Measurements from ENCODE around the gene MTMR4.
"Not testable (repeated sequence)": the region's sequence is repeated elsewhere in the genome, so short reads cannot be mapped to it uniquely, and the experiment has no call there.

MTMR4 gene

DNA sequence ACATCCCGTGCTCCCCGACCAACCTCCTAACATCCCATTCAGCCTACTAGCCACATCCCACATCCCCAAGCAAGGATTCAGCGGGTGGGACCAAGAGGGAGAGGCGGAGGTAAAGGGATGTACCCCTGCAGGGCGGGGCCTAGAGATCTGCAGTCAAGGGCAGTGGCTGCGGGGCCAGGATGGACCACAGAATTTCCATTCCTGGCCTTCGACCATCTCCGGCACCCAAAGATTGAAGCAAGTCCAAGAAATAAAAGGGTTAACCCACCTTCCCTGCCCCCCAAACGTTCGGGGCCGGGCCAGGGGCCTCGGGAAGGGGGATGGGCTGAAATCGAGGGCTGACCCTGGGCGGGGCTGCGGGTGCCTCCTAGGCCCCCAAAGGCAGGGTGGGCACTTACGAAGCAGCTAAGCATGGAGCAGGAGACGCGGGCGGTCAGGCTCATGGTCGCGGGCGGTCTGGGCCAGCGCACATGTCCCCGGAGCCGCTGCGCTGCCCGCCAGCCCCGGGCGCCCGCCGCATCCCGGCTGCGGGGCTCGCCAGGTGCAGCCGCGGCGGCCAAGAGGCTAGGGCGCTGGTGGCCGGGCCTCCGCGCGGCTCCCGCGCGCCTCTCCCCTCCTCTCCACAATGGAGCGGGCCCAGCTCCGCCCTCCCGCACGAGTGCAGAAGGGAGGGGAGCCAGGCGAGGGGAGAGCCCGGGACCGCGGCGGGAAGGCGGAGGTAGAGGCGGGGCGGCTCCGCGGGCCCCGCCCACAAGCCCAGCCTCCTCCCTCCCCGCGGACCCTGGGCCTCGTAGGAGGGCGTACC, at the start of gene MTMR4:
TSS of gene MTMR4 (minus strand) at position 674 of the 805 bp plus-strand sequence. CDS start at position 443, 231 bp downstream.
- no peak for DNase-seq

DNA sequence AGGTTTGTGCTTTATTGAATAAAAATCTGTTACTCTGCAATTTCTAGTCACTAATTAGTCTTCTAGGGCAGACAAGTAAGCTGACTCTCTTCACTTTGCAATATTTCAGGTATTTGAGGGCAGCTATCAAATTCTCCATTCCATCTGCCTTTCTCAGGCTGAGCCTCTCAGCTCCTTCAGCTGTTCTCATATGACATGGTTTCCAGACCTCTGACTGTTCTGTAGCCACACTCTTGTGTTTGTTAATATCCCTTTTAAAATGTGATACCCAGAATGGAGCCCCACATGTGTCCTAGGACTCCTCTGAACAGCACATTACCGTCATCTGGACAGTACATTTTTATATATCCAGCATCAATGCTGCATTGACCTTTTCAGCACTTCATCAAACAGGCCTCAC, 46.1 kb upstream of the MTMR4 start:
- DNase-seq: no peak

DNA sequence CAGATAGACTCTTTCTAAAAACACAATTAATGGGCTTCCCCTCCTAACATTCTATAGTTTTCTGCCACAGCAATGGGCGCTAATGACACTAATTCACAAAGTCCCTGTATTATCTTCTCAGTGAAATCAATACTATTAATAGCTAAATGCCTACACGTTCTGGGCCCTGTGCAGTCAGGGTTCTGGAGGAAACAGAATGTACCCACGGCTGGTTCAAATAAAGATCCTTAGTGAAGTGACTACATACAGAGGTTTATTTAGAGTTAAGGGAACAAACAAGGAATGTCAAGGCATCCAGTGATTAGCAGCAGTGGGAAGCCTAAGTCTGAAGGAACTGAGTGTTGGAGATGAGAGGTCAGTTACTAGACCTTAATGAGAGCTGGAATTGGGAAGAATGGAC, 43.5 kb upstream of the MTMR4 start:
- no peak for DNase-seq

DNA sequence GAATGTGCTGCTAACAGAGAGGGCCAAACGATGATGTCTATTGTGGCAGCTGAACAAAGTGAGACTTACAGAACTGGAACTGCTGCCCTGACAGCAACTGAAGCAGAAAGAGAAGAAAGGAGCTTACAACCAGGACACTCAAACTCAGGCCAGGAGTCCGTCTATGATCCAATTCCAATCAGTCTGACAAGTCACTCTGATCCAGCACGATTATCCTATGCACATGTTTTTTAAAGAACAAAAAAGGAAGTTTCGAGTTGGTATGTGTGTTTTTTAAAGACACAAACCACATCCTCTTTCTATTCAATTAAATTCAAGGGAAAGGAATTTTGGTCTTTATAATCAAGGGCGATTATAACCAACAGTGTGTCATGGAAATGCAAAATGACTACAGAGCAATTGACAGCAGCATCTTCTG, 42.4 kb upstream of the MTMR4 start:
- DNase-seq: no peak

DNA sequence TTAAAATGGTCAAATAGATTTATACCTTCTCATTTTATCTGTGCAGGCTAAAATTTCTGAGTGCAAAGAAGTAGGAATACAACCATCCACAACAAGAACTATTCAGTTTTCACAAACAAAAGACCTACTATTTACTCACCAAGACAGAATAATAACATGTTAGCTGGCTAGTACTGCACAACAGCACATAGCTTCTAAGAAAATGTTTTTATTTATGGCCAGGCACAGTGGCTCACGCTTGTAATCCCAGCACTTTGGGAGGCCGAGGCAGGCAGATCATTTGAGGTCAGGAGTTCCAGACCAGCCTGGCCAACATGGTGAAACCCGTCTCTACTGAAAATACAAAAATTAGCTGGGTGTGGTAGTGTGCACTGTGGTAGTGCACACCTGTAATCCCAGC, 40.7 kb upstream of the MTMR4 start:
- not testable (repeated sequence) for DNase-seq

DNA sequence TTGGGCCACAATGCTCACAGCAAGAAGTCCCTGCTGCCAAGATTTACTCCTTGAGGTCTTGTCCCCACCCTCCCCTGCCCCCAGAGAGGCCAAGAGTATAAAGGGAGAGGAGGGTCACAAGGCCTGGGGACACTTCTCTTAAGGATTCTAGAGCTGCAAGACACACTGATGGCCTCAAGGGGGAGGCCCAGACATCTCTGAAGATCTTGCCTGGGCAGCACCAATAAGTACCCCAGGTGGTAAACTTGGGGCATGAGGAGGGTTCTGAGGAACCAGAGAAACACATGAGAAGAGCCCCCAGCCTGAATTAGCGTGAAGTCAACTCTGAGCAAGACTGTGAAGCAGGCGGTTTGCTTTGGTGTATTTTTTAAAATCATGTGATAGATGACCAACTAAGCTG, 26.8 kb upstream of the MTMR4 start:
- DNase-seq: no peak

DNA sequence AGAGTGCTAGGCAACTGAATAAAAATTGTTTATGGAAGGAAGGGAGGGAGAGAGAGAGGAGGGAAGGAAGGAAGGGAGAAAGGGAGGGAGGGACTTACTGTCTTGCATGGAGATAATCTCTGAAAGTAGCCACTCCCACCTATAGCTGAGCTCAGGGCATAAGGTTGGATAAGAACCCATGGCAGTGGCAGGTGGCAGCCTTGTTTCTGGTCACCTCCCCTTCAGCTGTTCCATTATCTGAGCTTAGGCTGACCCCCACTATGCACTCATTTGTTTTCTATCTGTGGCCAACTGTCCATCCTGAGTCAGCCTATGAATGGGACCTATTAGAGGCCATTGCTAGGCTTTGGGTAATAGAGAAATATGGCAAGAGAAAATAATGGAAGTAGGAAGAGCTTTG, 25.3 kb upstream of the MTMR4 start:
- DNase-seq: no peak

DNA sequence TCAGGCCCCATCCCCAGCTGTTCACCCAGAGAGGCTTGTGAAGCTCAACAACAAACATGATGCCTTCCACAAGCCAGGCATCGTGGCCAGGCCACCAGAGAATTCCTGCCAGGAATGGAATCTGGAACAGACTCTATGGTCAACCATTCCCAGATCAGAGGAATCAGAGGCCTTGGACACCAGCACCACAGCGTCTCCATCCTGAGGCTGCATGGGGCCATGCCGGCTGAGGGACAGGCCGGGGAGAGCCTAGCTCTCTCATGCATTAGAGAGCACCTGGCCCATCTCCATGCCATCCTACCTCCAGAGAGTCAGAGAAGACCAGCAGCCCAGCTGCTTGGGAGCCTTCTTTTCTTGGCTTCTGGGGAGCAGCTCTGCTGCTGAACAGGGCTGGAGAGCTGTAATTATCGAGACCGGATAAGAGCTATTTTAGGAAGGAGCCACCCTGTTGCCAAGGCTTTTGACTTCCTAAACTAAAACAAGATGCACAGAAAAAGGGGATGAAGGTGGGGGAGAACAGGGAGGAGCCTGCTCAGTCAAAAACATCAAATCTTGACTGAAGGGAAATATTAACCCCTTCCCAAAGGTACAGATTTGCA, 24.5 kb upstream of the MTMR4 start:
- DNase-seq: no peak

DNA sequence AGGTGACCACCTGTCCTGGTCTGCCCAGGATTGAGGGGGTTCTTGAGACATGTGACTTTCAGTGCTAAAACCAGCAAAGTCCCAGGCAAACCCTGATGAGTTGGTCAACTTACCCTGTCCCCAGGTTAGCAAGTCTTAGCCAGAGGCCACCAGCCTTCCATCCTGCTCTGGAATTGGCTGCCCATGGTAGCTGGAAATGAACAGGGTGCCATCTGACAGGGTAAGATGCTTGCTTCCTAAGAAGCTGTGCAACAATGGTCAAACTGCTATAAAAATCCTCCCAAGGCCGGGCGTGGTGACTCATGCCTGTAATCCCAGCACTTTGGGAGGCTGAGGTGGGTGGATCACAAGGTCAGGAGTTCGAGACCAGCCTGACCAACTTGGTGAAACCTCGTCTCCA, 22.8 kb upstream of the MTMR4 start:
- no peak for DNase-seq

DNA sequence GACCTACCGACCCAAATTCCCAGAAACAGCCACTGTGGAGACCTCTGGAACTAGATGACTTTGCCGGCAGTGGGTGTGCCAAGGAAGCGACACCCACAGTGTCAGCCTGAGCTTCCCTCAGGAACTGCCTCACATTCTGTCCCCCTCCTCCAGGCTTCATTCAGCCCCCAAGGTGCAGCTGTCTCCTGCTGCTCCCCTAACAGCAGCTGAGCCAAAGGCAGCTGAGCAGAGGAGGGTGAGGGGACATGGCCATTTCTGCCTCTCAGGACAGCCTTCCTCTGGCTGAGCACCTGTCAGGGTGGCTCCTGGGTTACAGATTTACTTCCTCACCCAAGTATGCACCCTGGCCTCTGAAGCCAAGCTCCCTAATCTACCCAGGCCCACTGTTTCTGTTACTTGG, 22.1 kb upstream of the MTMR4 start:
- no peak for DNase-seq

DNA sequence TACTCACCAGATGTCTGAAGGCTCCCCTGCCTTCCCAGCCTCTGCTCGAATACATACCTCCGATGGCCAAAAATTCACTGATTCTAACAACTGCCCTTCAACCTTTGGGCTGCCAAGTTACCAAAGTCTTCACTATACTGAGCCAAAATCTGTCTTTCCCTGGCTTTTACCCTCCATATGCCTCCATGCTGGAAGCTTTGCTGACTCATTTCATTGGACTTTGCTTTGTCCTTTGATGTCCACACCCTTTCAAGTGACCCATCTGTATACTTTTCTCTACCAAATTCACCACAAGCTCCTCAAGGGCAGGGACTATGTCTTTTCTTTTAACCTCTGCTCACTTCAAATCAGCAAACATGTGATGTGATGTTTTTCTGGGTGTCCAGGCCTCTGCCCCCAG, 21.0 kb upstream of the MTMR4 start:
- no peak for DNase-seq

DNA sequence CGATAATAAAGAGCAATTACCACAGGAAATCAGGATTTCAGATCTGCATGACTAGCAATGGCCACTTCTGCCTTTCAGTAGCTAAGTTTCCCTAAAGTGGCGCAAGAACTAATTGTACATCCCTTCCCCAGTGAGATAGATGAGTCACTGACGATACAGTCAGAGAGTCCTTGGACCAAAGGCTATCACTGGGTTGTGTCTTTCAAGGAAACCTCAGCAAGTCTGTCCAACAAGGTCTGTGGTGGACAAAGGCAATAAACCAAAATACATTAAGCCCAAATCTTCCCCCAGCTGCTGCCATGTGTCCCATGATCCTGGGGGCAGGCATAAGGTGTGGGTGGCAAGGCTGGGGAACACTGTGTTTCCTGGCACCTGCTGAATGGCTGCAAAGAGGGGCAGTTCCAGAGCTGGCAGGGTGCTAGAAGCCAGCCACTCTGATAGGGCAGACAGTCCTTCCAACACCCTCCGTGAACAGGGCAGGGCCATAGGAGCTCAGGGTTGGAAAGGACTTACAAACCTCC, 20.5 kb upstream of the MTMR4 start:
- no peak for DNase-seq

DNA sequence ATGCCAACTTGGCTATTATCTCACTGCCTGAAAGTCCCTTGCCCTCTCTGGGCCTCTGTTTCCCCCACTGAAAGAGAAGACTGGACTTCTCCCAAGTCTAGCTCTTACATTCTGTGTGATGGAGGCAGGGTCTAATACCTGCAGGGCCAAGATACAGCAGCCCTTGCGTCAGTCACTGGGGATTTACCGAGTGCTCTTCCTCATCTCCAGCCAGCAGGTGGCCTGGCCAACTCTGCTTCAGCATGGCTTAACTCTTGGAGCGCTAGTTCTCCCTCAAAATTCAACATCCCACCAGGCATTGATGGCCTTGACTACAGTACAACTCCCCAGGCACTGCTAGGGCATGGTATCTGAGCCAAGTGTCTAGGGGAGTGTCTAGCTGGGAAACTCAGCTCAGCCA, 19.9 kb upstream of the MTMR4 start:
- DNase-seq: no peak

DNA sequence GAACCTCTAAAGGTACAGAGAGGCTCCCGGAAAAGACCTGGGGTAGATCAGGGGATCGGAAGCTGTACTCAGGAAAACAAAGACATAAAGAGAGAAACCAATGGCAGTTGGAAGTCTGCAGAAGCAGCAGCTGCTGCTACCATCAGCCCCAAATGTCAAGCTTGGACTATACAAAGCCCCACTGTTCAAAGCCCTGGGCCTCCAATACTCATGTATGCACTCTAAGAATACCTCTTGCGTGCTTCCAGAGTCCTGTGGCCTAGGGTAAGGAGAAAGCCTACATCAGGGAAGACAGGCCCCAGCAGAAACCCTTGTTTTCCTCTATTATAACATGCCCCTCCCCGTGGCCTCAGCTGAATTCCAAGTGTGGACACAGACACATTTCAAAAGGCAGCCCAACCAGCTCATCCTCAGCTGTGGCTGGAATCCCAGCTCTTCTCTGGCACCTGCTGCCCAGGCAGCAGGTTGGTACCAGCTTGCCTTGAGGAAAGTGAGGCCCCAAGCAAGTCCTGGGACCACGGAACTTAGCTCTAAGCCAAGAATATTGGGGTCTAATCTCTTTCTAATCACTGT, 19.3 kb upstream of the MTMR4 start:
- no peak for DNase-seq

DNA sequence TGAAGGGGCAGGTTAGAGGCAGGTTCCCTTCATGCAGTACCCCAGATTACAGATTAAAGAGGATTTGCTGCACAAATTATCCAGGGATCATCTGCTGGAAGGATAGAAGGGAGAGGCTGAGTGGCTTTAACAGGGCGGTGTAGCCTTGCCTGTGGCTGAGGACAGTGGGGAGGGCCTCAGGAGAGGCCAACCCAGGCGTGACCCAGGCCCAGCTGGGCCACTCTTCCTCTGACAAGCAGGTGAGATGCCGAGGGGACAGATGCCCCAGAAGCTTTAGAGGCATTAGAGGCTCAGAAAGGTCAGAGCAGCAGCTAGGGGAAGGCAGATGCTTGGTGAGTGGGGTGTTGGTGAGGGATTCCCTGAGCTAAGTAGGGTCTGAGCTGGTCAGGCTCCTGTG, 18.1 kb upstream of the MTMR4 start:
- no peak for DNase-seq

DNA sequence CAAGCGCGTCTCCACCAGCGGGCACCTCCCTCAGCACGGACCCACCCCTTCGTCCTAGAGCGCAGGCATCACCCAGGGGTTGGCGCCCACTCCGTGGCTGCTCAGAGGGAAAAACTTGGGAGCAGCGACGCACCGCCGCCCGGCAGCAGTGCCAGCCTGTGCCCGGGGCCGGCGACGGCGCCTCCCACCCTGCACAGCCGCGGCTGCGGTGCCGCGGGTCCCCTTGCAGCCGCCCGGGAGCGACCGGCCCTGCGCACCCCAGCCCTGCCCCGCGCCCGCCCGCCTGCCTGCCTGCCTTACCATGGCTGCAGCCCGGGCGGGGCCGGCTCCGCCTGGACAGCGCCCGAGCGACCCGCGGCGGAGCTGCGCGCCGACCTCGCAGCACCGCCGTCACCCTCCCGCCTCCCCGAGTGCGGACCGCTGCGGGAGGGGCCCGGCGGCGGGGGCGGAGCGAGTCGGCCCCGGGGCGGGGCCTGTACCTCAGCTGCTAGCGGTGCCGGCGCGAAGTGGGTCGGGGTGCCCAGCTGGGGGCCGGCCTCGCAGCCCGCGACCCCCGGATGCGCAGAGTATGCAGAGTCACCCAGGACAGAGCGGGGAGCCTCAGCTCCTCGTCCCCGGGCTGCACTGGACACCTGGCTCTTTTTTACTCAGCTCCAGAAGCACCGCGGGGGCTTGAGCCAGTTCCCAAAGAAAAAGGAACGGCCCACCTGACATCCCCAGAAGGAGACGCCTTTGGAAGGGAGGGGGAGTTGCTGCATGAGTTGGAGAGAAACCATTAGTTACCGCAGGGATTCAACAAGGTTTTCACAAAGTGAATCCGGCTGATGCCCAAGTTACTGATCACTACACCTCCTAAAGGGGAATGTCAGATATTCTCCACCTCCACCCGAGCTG, 17.5 kb upstream of the MTMR4 start:
- DNase-seq: no peak

DNA sequence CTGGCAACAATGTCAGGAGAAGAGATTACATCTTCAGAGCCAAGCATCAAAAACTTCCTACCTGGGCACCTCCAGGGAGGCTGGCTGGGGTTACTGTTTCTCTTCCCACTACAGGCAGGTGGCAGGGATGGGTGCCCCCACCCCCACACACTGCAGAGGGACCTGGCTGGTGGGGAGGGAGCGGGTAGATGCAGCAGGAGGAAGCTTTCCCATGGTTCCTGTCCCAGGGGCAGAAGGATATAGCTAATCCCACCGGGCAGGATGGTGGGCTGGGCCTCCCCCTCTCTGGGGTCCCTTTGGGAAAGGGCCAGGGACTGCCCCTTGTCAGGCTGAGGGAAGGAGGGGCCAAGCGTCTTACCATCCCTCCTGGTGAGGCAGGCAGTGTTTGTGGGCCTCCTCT, 16.7 kb upstream of the MTMR4 start:
- DNase-seq: no peak

DNA sequence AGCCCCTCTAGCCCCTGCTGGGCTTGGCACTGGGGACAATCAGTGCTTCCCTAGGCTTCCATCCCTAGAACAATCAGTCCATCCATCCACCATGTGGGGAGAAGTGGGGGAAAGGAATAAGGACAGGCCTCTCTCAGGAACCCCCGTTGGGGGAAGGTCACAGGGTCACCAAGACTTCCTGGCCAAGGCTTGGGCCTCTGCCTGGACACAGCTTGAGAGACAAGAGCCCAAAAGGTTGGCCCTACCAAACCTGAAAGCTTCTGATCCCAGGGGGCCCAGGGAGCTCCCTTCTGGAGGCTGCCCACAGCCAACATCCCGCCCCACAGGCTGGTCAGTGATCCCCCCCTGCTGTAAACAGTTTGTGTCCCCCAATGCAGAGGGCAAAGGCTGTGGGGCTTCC, 16.2 kb upstream of the MTMR4 start:
- no peak for DNase-seq

DNA sequence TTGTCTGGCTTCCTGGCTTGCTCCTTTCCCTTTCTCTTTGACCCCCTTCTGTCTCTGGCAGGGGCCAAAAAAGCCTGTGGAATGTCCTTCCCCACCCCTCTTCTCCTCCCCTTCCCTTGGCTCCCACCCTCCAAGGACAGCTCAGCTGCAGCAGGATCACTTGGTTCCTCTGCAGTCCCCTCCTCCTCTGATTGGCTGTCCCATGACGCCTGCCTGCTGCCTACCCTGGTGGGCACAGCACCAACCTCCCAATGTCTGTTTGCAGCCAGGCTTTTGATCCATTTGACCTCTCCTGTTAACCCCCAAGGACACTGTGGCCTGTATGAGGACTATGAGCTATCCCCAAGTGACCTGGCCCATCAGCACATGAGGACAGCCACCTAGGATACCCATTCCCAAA, 14.8 kb upstream of the MTMR4 start:
- DNase-seq: no peak

DNA sequence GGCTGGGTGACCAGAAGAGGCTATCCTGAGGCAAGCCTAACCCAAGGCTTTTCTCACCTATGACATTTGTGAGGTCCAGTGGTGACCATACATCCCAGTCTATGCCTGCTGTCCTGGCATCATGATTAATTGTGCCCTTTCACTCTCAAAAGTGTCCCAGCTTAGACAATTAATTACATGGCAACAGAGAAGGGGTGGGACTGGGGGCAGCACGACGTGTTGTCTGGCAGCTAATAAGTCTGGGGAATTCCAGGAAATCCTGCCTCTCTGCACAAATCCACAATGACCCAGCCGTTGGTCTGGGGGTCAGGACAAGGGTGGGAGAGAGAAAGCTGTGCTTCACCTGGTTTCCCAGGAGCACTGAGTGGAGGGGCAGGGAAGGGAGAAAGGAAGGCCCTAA, 14.0 kb upstream of the MTMR4 start:
- no peak for DNase-seq

DNA sequence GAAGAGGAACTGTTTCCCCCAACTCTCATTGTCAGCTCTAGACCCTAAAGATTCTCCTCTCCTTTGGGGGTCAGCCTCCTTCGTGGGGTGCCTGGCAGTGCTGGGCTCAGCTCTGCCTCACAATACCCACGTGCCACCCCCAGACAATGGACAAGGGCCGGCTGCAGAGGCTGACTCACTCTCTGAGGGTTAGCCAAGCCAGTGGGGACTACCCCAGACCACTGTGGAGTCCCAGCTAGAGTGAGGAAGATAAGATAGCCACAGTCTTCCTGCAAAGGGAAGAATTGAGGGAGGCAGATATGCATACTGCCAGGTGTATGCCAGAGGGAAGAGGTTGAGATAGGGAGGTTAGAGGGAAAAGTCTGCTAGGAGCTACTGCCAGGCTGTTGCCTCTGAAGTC, 13.5 kb upstream of the MTMR4 start:
- DNase-seq: no peak

DNA sequence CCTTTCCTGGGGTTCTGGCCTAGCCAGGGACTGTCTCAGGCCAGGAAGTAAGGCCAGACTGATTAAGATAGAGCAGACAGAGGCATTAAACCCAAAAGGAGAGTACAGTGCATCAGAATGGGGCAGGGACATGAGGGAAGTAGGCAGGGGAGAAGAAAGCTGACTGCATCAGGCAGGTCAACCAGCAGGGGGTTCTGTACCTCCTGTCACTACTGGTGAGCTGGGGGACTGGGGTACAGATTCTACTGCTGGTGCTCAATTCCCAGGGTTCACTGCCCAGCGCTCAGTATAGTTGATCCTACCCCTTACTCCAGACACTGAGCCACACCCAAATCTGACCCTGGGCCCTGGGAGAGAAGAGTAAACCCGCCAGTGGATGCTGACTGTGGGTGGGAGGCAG, 12.9 kb upstream of the MTMR4 start:
- DNase-seq: no peak

DNA sequence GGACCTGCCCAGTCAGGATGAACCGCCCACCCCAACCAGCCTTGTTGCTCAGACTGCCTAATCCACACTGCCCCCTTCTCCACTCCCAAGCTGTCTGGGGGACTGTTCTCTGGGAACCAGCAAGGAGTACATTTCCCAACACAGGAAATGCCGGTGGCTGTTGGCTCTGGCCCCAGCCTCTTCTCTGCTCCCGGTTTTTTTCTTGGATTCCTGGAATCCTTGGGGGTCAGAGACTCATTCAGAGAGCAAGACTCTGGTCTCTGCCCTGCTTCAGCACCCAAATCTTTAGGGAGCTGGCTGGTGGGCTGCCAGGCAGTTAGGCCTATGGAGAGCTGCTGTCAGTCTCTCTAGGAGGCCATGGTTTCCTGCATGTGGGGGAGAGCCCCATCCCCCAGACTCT, 10.8 kb upstream of the MTMR4 start:
- DNase-seq: no peak

Measured in GOT3 (cell line).